Fibroblast of pulmonary artery (primary cell): ENCODE results near the gene NUP153.
"Not testable (repeated sequence)": the region's sequence is repeated elsewhere in the genome, so short reads cannot be mapped to it uniquely, and the experiment has no call there.

Experiments
- DNase-seq: peaks from one replicate; pipeline ENCODE4 v3.0.0-alpha.2; 2010; ENCODE audit warnings: low read depth
- H3K4me3 ChIP-seq: replicated peaks from 2 replicates; pipeline ENCODE4 v1.5.1; 2011; ENCODE audit warnings: low read depth, mild to moderate bottlenecking, control low read depth, low read length, moderate library complexity
- CTCF ChIP-seq: IDR thresholded peaks from 2 replicates; pipeline ENCODE4 v1.5.1; 2011; ENCODE audit warnings: mild to moderate bottlenecking, control low read depth, low read length, inconsistent platforms; ENCODE audit errors: missing control alignments

Gene NUP153

GRCh38 chr6:17593246-17593645, 113.5 kb downstream of the NUP153 start:
- no peak for TF ChIP-seq CTCF
- DNase-seq = no peak
- no peak overlapping the region for H3K4me3 ChIP-seq

- TF ChIP-seq CTCF = no peak
- peak; percentile 14 for DNase-seq
- H3K4me3 ChIP-seq = no peak overlapping the region
These were observed 115.4 kb downstream of the NUP153 start for GRCh38 chr6:17591287-17591686.

- peak; percentile 81 for DNase-seq
- TF ChIP-seq CTCF = peak; percentile 8
These were observed 117.2 kb downstream of the NUP153 start for GRCh38 chr6:17589406-17590096.

GRCh38 chr6:17588011-17588410, 118.7 kb downstream of the NUP153 start:
- no peak for DNase-seq
- no peak for TF ChIP-seq CTCF
- no peak overlapping the region for H3K4me3 ChIP-seq

More at GRCh38 chr6:17589406-17590096, 117.2 kb downstream of the NUP153 start:
- no peak overlapping the region for H3K4me3 ChIP-seq

- not testable (repeated sequence) for DNase-seq, H3K4me3 ChIP-seq
These were observed 120.1 kb downstream of the NUP153 start for GRCh38 chr6:17586623-17587022.

- no peak overlapping the region for H3K4me3 ChIP-seq
- TF ChIP-seq CTCF = peak; percentile 13
- no peak for DNase-seq
These were observed 120.8 kb downstream of the NUP153 start for GRCh38 chr6:17585766-17586490.

GRCh38 chr6:17584241-17584803, 122.4 kb downstream of the NUP153 start:
- TF ChIP-seq CTCF = peak; percentile 73
- H3K4me3 ChIP-seq = no peak overlapping the region
- peak; percentile 89 for DNase-seq
